B cell (primary cell): ENCODE data around the gene TSKS. TPM values are rescaled to one million over a fixed set of nuclear protein-coding genes. Genes with fewer than 3 reads are reported as not detected.

Experiments used
- ATAC-seq: fragments of 200-7000 bp; cut with Tn5 transposase; one replicate; pipeline ENCODE4 v1.10.0; 2021; ENCODE audit warnings: low read depth, mild to moderate bottlenecking, moderate number of reproducible peaks, moderate library complexity
- CTCF ChIA-PET: fragments of 350-600 bp; sonication (Branson Sonifier 250); formaldehyde crosslinking; loops from one replicate; lab custom pipeline; 2021; ENCODE audit warnings: antibody characterized with exemption, inconsistent platforms; lab: Charles Lee
- POLR2A ChIA-PET: fragments of 350-600 bp; sonication (Branson Sonifier 250); formaldehyde crosslinking; loops from one replicate; lab custom pipeline; 2021; ENCODE audit warnings: antibody characterized with exemption; lab: Charles Lee
- DNase-seq: peaks from one replicate; pipeline ENCODE4 v3.0.0; 2013
- H2AFZ ChIP-seq: 2 replicates; pipeline ENCODE4 v1.6.1; 2012; ENCODE audit warnings: mild to moderate bottlenecking, low read depth, low read length; ENCODE audit not compliant: insufficient read depth, poor library complexity, severe bottlenecking
- H3K27ac ChIP-seq, 2 donors: 1 replicate in 1 of 2; 2 replicates in 1 of 2; pipeline ENCODE4 v1.5.1; 2012 to 2013; ENCODE audit warnings: low read length in 2 of 2, mild to moderate bottlenecking in 2 of 2, moderate library complexity in 1 of 2
- H3K27me3 ChIP-seq, 4 experiments: fragments of 200-600 bp in 1 of 4; sonication (generic) in 1 of 4; replicated peaks in 1 of 4; 1 replicate in 2 of 4; 2 replicates in 2 of 4; pipeline versions ENCODE4 v1.6.1 to v1.7.0; 2013 to 2016; ENCODE audit warnings: low read length in 3 of 4, mild to moderate bottlenecking in 2 of 4, mixed read lengths in 1 of 4, moderate library complexity in 1 of 4; ENCODE audit not compliant: insufficient read depth in 4 of 4, control insufficient read depth in 3 of 4; ENCODE audit errors: control extremely low read depth in 1 of 4
- H3K36me3 ChIP-seq, 2 experiments: replicated peaks in 1 of 2; 1 replicate in 1 of 2; 2 replicates in 1 of 2; pipeline versions ENCODE4 v1.6.1 to v1.7.1; 2013; ENCODE audit warnings: low read length in 1 of 2; ENCODE audit not compliant: insufficient read depth in 2 of 2, control insufficient read depth in 1 of 2; ENCODE audit errors: control extremely low read depth in 1 of 2, extremely low read depth in 1 of 2
- H3K4me1 ChIP-seq, 2 donors: fragments of 200-600 bp in 1 of 2; sonication (generic) in 1 of 2; 1 replicate in 1 of 2; 2 replicates in 1 of 2; pipeline versions ENCODE4 v1.5.1 to v1.6.1; 2013 to 2017; ENCODE audit warnings: low read length in 2 of 2; ENCODE audit not compliant: control insufficient read depth in 2 of 2, insufficient read depth in 2 of 2
- H3K4me2 ChIP-seq: replicated peaks from 2 replicates; pipeline ENCODE3; 2012; ENCODE audit warnings: mild to moderate bottlenecking, low read depth, low read length; ENCODE audit not compliant: poor library complexity, severe bottlenecking
- H3K4me3 ChIP-seq, 5 experiments: fragments of 200-600 bp in 1 of 5; sonication (generic) in 1 of 5; 1 replicate in 3 of 5; 2 replicates in 2 of 5; pipeline versions ENCODE4 v1.5.1 to v1.7.0; 2011 to 2016; ENCODE audit warnings: low read length in 4 of 5, mild to moderate bottlenecking in 4 of 5, low read depth in 2 of 5, control low read depth in 1 of 5, moderate library complexity in 1 of 5; ENCODE audit not compliant: insufficient read depth in 1 of 5; ENCODE audit errors: control extremely low read depth in 1 of 5, extremely low read depth in 1 of 5
- H3K79me2 ChIP-seq: fragments of 200-600 bp; sonication (generic); one replicate; pipeline ENCODE4 v1.6.0; 2016; ENCODE audit warnings: low read length; ENCODE audit not compliant: control insufficient read depth, insufficient read depth
- H3K9ac ChIP-seq: fragments of 200-600 bp; sonication (generic); 2 replicates; pipeline ENCODE4 v1.6.1; 2017; ENCODE audit warnings: mild to moderate bottlenecking, low read length, moderate library complexity
- H3K9me3 ChIP-seq, 3 donors: one replicate each; pipeline versions ENCODE4 v1.6.1 to v1.7.1; 2013; ENCODE audit warnings: low read length in 2 of 3; ENCODE audit not compliant: control insufficient read depth in 2 of 3, insufficient read depth in 1 of 3; ENCODE audit errors: control extremely low read depth in 1 of 3
- H4K20me1 ChIP-seq: 2 replicates; pipeline ENCODE4 v1.6.0; 2012; ENCODE audit warnings: mild to moderate bottlenecking, low read length; ENCODE audit not compliant: insufficient read depth, control insufficient read depth, poor library complexity, severe bottlenecking
- H3K27ac Mint-ChIP-seq: one replicate; pipeline ENCODE4 v1.8.0; 2021; ENCODE audit warnings: mixed read lengths
- H3K27me3 Mint-ChIP-seq: one replicate; pipeline ENCODE4 v1.8.0; 2021; ENCODE audit warnings: mixed read lengths
- H3K4me1 Mint-ChIP-seq: one replicate; pipeline ENCODE4 v1.8.0; 2021; ENCODE audit warnings: mixed read lengths
- H3K4me3 Mint-ChIP-seq: one replicate; pipeline ENCODE4 v1.8.0; 2021; ENCODE audit warnings: mixed read lengths
- H3K9me3 Mint-ChIP-seq: one replicate; pipeline ENCODE4 v1.8.0; 2022; ENCODE audit warnings: mixed read lengths; ENCODE audit not compliant: insufficient read depth
- CTCF ChIP-seq: fragments of 200-600 bp; IDR thresholded peaks from one replicate; pipeline ENCODE4 v1.8.0; 2022; ENCODE audit warnings: antibody characterized with exemption, mild to moderate bottlenecking
- EZH2 ChIP-seq: IDR thresholded peaks from 2 replicates; pipeline ENCODE4 v1.6.1; 2012; ENCODE audit warnings: borderline replicate concordance, low read depth, mild to moderate bottlenecking, moderate library complexity, low read length; ENCODE audit not compliant: insufficient read depth, poor library complexity, severe bottlenecking
- WGBS: methylation state at CpG from one replicate; pipeline ENCODE4 v1.1.5; 2013; ENCODE audit warnings: missing lambda C conversion rate; ENCODE audit not compliant: insufficient coverage; 5-methylcytosine and 5-hydroxymethylcytosine counted together
- intact Hi-C: fragments of 100-400 bp; cut with micrococcal nuclease; formaldehyde crosslinking; loops from one replicate; pipeline ENCODE4 v1.10.0; 2022
- polyA plus RNA-seq: library from polyadenylated mRNA; depleted of rRNA; stranded (reverse); fragments of >200 nt; gene quantifications from 2 replicates; pipeline ENCODE4 v1.2.3, GENCODE V29; 2012
- total RNA-seq, 2 donors: library from RNA; stranded (reverse); fragments of 120-200 nt in 1 of 2; gene quantifications; 1 replicate in 1 of 2; 2 replicates in 1 of 2; pipeline versions ENCODE4 v1.2.3 to v1.2.4, GENCODE V29; 2013 to 2022

The TSKS gene
- total and polyA plus RNA-seq, 2 donors (not counting 1 experiment from before 2014, with no cell fraction given), result 0.15 to 0.18 TPM

GRCh38 chr19:49788857-49789256 lies 25.8 kb upstream of the TSKS start:
- DNase-seq, result no peak
- no peaks in the 10 kb centered on the region for H3K9me3 Mint-ChIP-seq
- Histone ChIP-seq H3K9ac (no peak overlapping the region), H3K4me3 (no peak overlapping the region), H3K4me1 (no peaks in the 10 kb centered on the region), H2AFZ (no peak overlapping the region), H3K79me2 (peaks cover 26% of the 10 kb centered on the region), H3K27ac (no peak overlapping the region), H3K36me3 (peaks cover 1 to 55% of the 10 kb centered on the region in 2 experiments), H3K9me3 (peaks cover 0 to 3% (median 0%) of the 10 kb centered on the region in 3 donors), H3K27me3 (no peaks in the 10 kb centered on the region), H4K20me1 (peaks cover 7% of the 10 kb centered on the region), H3K4me2 (no peak overlapping the region)
- no peak overlapping the region for H3K4me3 Mint-ChIP-seq
- 94% methylated on average over 10 of the region's 10 CpGs for WGBS
- TF ChIP-seq EZH2, result no peak
- TF ChIP-seq CTCF, result no peak
- H3K27ac Mint-ChIP-seq, result no peak overlapping the region
- intact Hi-C loops, result no loop called here
- no peaks in the 10 kb centered on the region for H3K27me3 Mint-ChIP-seq
- ChIA-PET CTCF (no interaction called here), POLR2A (no interaction called here)
- ATAC-seq, result no peak
- H3K4me1 Mint-ChIP-seq, result no peaks in the 10 kb centered on the region

- DNase-seq, result no peak
- Mint-ChIP-seq H3K27ac (no peak overlapping the region), H3K4me3 (no peak overlapping the region), H3K9me3 (no peaks in the 10 kb centered on the region), H3K4me1 (no peaks in the 10 kb centered on the region), H3K27me3 (no peaks in the 10 kb centered on the region)
- H2AFZ ChIP-seq, result no peak overlapping the region
- H3K9me3 ChIP-seq, result peaks cover 0 to 3% (median 0%) of the 10 kb centered on the region in 3 donors
- CTCF ChIA-PET, result no interaction called here
- 100% methylated on average over 5 of the region's 5 CpGs for WGBS
- TF ChIP-seq CTCF, result no peak
- no peak for TF ChIP-seq EZH2
- H3K4me1 ChIP-seq, result no peaks in the 10 kb centered on the region
- no peak overlapping the region for H3K4me3 ChIP-seq
- no peak for ATAC-seq
- H3K9ac ChIP-seq, result no peak overlapping the region
- H3K36me3 ChIP-seq, result peaks cover 8 to 57% of the 10 kb centered on the region in 2 experiments
- intact Hi-C loops, result no loop called here
- H3K79me2 ChIP-seq, result peaks cover 36% of the 10 kb centered on the region
- H4K20me1 ChIP-seq, result peaks cover 7% of the 10 kb centered on the region
- POLR2A ChIA-PET, result no interaction called here
- no peak overlapping the region for H3K27ac ChIP-seq
- no peaks in the 10 kb centered on the region for H3K27me3 ChIP-seq
- no peak overlapping the region for H3K4me2 ChIP-seq
Measured at GRCh38 chr19:49787746-49788145, 24.6 kb upstream of the TSKS start.
